ENCODE data around the gene RAD1.

- TF ChIP-seq ELF4 (IDR thresholded peaks at IDR 0.05) (no peak), SP1 (IDR thresholded peaks at IDR 0.05) (no peak), FOXA1 (IDR thresholded peaks at IDR 0.05) (no peak)
Observed at GRCh38 chr5:34905564-34905963, 9.7 kb downstream of the RAD1 start.

Measured in HEK293T (cell line).